ENCODE measurements around the gene TMPO.
"Not testable (repeated sequence)": the region's sequence is repeated elsewhere in the genome, so short reads cannot be mapped to it uniquely, and the experiment has no call there.

DNA sequence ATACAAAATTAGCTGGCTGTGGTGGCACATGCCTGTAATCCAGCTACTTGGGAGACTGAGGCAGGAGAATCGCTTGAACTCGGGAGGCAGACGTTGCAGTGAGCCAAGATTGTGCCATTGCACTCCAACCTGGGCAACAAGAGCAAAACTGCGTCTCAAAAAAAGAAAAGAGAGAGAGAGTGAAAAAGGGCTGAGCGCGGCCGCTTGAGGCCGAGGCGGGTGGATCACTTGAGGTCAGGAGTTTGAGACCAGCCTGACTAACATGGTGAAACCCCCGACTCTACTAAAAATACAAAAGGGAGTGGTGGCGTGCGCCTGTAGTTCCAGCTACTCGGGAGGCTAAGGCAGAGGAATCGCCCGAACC, 14.1 kb upstream of the TMPO start:
- TF ChIP-seq, protein P1, sequence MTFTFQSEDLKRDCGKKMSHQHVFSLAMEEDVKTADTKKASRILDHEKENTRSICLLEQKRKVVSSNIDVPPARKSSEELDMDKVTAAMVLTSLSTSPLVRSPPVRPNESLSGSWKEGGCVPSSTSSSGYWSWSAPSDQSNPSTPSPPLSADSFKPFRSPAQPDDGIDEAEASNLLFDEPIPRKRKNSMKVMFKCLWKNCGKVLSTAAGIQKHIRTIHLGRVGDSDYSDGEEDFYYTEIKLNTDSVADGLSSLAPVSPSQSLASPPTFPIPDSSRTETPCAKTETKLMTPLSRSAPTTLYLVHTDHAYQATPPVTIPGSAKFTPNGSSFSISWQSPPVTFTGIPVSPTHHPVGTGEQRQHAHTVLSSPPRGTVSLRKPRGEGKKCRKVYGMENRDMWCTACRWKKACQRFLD (tag by site-specific recombination; IDR thresholded peaks at IDR 0.05), result not testable (repeated sequence)
- TF ChIP-seq, protein P2, sequence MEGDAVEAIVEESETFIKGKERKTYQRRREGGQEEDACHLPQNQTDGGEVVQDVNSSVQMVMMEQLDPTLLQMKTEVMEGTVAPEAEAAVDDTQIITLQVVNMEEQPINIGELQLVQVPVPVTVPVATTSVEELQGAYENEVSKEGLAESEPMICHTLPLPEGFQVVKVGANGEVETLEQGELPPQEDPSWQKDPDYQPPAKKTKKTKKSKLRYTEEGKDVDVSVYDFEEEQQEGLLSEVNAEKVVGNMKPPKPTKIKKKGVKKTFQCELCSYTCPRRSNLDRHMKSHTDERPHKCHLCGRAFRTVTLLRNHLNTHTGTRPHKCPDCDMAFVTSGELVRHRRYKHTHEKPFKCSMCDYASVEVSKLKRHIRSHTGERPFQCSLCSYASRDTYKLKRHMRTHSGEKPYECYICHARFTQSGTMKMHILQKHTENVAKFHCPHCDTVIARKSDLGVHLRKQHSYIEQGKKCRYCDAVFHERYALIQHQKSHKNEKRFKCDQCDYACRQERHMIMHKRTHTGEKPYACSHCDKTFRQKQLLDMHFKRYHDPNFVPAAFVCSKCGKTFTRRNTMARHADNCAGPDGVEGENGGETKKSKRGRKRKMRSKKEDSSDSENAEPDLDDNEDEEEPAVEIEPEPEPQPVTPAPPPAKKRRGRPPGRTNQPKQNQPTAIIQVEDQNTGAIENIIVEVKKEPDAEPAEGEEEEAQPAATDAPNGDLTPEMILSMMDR (tag by site-specific recombination; IDR thresholded peaks at IDR 0.05), result not testable (repeated sequence)
- TF ChIP-seq, protein P3, sequence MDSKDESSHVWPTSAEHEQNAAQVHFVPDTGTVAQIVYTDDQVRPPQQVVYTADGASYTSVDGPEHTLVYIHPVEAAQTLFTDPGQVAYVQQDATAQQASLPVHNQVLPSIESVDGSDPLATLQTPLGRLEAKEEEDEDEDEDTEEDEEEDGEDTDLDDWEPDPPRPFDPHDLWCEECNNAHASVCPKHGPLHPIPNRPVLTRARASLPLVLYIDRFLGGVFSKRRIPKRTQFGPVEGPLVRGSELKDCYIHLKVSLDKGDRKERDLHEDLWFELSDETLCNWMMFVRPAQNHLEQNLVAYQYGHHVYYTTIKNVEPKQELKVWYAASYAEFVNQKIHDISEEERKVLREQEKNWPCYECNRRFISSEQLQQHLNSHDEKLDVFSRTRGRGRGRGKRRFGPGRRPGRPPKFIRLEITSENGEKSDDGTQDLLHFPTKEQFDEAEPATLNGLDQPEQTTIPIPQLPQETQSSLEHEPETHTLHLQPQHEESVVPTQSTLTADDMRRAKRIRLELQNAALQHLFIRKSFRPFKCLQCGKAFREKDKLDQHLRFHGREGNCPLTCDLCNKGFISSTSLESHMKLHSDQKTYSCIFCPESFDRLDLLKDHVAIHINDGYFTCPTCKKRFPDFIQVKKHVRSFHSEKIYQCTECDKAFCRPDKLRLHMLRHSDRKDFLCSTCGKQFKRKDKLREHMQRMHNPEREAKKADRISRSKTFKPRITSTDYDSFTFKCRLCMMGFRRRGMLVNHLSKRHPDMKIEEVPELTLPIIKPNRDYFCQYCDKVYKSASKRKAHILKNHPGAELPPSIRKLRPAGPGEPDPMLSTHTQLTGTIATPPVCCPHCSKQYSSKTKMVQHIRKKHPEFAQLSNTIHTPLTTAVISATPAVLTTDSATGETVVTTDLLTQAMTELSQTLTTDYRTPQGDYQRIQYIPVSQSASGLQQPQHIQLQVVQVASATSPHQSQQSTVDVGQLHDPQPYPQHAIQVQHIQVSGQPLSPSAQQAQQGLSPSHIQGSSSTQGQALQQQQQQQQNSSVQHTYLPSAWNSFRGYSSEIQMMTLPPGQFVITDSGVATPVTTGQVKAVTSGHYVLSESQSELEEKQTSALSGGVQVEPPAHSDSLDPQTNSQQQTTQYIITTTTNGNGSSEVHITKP (tag by site-specific recombination; IDR thresholded peaks at IDR 0.05), result not testable (repeated sequence)
- TF ChIP-seq ZSCAN18 (tag by site-specific recombination; IDR thresholded peaks at IDR 0.05); MEIS1 (CRISPR knock-in tag; IDR thresholded peaks at IDR 0.05; ENCODE audit: borderline replicate concordance); ZNF274 (IDR thresholded peaks at IDR 0.05; ENCODE audit: low read length); ZNF274 (tag by site-specific recombination; IDR thresholded peaks at IDR 0.05; ENCODE audit: borderline replicate concordance); ZBTB17 (tag by site-specific recombination; IDR thresholded peaks at IDR 0.05); ZFP37 (tag by site-specific recombination; IDR thresholded peaks at IDR 0.05): not testable (repeated sequence)
- TF ChIP-seq, protein P4, sequence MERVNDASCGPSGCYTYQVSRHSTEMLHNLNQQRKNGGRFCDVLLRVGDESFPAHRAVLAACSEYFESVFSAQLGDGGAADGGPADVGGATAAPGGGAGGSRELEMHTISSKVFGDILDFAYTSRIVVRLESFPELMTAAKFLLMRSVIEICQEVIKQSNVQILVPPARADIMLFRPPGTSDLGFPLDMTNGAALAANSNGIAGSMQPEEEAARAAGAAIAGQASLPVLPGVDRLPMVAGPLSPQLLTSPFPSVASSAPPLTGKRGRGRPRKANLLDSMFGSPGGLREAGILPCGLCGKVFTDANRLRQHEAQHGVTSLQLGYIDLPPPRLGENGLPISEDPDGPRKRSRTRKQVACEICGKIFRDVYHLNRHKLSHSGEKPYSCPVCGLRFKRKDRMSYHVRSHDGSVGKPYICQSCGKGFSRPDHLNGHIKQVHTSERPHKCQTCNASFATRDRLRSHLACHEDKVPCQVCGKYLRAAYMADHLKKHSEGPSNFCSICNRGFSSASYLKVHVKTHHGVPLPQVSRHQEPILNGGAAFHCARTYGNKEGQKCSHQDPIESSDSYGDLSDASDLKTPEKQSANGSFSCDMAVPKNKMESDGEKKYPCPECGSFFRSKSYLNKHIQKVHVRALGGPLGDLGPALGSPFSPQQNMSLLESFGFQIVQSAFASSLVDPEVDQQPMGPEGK (tag by site-specific recombination; IDR thresholded peaks at IDR 0.05), result not testable (repeated sequence)
- TF ChIP-seq, protein P5, sequence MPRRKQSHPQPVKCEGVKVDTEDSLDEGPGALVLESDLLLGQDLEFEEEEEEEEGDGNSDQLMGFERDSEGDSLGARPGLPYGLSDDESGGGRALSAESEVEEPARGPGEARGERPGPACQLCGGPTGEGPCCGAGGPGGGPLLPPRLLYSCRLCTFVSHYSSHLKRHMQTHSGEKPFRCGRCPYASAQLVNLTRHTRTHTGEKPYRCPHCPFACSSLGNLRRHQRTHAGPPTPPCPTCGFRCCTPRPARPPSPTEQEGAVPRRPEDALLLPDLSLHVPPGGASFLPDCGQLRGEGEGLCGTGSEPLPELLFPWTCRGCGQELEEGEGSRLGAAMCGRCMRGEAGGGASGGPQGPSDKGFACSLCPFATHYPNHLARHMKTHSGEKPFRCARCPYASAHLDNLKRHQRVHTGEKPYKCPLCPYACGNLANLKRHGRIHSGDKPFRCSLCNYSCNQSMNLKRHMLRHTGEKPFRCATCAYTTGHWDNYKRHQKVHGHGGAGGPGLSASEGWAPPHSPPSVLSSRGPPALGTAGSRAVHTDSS (tag by site-specific recombination; IDR thresholded peaks at IDR 0.05), result not testable (repeated sequence)
